ENCODE data around the gene MAGIX.
"Not testable (repeated sequence)": the region's sequence is repeated elsewhere in the genome, so short reads cannot be mapped to it uniquely, and the experiment has no call there.

Gene MAGIX

DNA sequence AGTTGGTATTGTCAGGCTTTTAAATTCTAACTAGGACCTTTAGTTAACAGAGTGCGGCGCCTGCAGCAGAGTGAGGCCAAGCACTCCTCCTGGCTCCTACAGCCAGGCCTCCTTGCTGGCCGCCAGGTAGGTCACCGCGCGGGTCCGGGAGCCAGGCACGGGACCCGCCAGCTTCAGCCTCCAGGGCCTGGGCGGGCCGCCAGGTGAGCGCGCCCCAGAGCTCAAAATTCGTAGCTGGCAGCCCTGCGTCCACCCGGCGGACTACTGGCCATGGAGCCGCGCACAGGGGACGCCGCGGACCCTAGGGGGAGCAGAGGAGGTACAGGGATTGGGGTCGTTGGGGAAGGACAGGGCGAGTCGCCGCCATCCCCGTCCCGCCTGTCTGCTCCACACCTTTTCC is at the start of gene MAGIX:
Gene MAGIX, plus strand, starts transcription at position 139 of the 400 bp plus-strand sequence. Its CDS starts 132 bp downstream, at position 271.
- DNase-seq (ENCODE audit: low read depth), result no peak
- peaks cover 2% of the 10 kb centered on the region for H3K4me1 ChIP-seq (ENCODE audit: control insufficient read depth, insufficient read depth, low read length)
- H3K4me3 ChIP-seq (ENCODE audit: low read length), result peak within 1 kb of the TSS; percentile 71
- H3K9me3 ChIP-seq (ENCODE audit: control insufficient read depth, low read length), result no peaks in the 10 kb centered on the region
- H3K27me3 ChIP-seq (replicated peaks; ENCODE audit: control insufficient read depth, insufficient read depth, low read length), result peaks cover 3% of the 10 kb centered on the region
- peak within 1 kb of the TSS; percentile 81 for H3K9ac ChIP-seq (ENCODE audit: low read length)
- no peaks in the 10 kb centered on the region for H3K36me3 ChIP-seq (ENCODE audit: control insufficient read depth, insufficient read depth, low read length, severe bottlenecking)

DNA sequence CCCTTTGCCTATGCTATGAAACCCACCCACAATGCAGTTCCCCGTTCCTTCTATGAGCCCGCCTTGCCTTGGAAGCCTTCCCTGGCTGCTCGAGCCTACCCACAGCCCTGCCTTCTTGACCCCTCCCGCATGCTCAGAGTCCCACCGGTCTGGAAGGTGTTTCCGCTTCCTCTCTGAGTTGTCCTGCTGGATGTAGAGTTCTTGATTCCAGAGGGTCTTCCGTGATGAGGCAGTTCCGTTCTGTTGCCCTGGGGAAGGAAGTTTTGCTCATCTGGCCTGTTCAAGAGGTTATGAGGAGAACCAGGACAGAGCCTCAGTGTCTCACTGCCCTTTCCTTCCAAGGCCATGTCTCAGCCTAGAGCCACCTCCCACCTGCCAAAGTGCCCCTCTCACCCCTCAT is 46.5 kb upstream of the MAGIX start:
- Histone ChIP-seq H3K4me3 (ENCODE audit: low read length) (no peak overlapping the region), H3K9ac (ENCODE audit: low read length) (no peak overlapping the region), H3K4me1 (ENCODE audit: control insufficient read depth, insufficient read depth, low read length) (no peaks in the 10 kb centered on the region), H3K36me3 (ENCODE audit: control insufficient read depth, insufficient read depth, low read length, severe bottlenecking) (peaks cover 44% of the 10 kb centered on the region), H3K27me3 (replicated peaks; ENCODE audit: control insufficient read depth, insufficient read depth, low read length) (no peaks in the 10 kb centered on the region), H3K9me3 (ENCODE audit: control insufficient read depth, low read length) (no peaks in the 10 kb centered on the region)
- DNase-seq (ENCODE audit: low read depth), result no peak

DNA sequence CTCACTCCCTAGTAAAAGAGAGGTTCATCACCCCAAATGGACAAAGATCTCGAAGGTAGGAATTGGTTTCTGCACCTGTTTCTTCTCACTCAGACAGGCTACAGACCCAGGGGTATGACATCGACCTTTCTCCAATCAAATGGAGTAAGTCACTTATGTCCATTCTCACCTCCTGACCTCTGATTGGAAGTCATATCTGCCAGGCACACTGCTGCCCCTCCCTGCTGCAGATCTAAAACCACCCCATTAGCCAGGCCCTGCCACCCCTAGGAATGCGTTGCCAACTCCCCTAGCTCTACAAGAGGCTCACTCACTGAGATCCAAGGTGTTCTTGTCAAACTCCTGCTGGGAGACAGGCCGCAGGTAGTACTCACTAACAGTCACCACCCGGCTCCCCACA is 45.8 kb upstream of the MAGIX start:
- DNase-seq (ENCODE audit: low read depth), result no peak
- no peak overlapping the region for H3K9ac ChIP-seq (ENCODE audit: low read length)

DNA sequence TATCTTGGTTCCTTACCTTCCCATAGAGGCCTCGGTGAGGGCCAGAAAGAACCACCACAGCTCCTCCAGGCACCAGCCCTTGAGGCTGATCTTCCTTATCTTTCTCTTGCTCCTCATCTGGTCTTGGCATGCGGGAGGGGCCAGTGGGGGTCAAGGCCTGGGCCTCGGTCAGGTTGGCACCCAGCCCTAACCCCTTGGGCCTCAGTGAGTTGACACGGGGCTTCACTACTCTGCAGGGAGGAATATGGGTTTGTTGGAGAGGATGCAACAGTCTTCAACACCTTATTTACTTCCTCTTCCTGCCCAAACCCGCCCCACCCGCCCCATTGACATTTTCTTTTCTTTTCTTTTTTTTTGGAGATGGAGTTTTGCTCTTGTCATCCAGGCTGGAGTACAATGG is 45.0 kb upstream of the MAGIX start:
- no peak overlapping the region for H3K9ac ChIP-seq (ENCODE audit: low read length)
- peaks cover 3% of the 10 kb centered on the region for H3K4me1 ChIP-seq (ENCODE audit: control insufficient read depth, insufficient read depth, low read length)
- no peaks in the 10 kb centered on the region for H3K27me3 ChIP-seq (replicated peaks; ENCODE audit: control insufficient read depth, insufficient read depth, low read length)
- peaks cover 41% of the 10 kb centered on the region for H3K36me3 ChIP-seq (ENCODE audit: control insufficient read depth, insufficient read depth, low read length, severe bottlenecking)
- no peak overlapping the region for H3K4me3 ChIP-seq (ENCODE audit: low read length)
- no peak for DNase-seq (ENCODE audit: low read depth)
- no peaks in the 10 kb centered on the region for H3K9me3 ChIP-seq (ENCODE audit: control insufficient read depth, low read length)

More for the DNA sequence above, 45.8 kb upstream of the MAGIX start:
- Histone ChIP-seq H3K36me3 (ENCODE audit: control insufficient read depth, insufficient read depth, low read length, severe bottlenecking) (peaks cover 44% of the 10 kb centered on the region), H3K27me3 (replicated peaks; ENCODE audit: control insufficient read depth, insufficient read depth, low read length) (no peaks in the 10 kb centered on the region), H3K4me1 (ENCODE audit: control insufficient read depth, insufficient read depth, low read length) (no peaks in the 10 kb centered on the region), H3K4me3 (ENCODE audit: low read length) (no peak overlapping the region), H3K9me3 (ENCODE audit: control insufficient read depth, low read length) (no peaks in the 10 kb centered on the region)

DNA sequence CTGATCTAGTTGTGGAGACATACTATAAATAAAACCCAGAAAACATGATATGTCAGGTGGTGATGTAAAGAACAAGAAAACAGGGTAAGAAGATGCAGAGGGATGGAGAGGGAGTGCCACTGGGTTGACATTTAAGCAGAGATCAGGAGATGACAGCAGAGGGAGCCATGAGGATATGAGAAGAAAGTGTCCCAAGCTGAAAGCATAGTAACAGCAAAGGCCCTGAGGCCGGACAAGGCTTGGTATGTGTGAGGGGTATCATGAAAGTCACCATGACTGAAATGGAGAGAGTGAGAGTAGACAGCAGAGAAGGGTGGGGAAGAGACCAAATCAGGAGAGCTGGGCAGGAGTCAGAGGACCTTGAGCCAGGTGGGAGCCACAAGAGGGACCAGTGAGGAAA is 42.5 kb upstream of the MAGIX start:
- Histone ChIP-seq H3K36me3 (ENCODE audit: control insufficient read depth, insufficient read depth, low read length, severe bottlenecking) (peaks cover 28% of the 10 kb centered on the region), H3K9me3 (ENCODE audit: control insufficient read depth, low read length) (no peaks in the 10 kb centered on the region), H3K9ac (ENCODE audit: low read length) (no peak overlapping the region), H3K4me1 (ENCODE audit: control insufficient read depth, insufficient read depth, low read length) (peaks cover 6% of the 10 kb centered on the region), H3K4me3 (ENCODE audit: low read length) (no peak overlapping the region), H3K27me3 (replicated peaks; ENCODE audit: control insufficient read depth, insufficient read depth, low read length) (no peaks in the 10 kb centered on the region)
- no peak for DNase-seq (ENCODE audit: low read depth)

DNA sequence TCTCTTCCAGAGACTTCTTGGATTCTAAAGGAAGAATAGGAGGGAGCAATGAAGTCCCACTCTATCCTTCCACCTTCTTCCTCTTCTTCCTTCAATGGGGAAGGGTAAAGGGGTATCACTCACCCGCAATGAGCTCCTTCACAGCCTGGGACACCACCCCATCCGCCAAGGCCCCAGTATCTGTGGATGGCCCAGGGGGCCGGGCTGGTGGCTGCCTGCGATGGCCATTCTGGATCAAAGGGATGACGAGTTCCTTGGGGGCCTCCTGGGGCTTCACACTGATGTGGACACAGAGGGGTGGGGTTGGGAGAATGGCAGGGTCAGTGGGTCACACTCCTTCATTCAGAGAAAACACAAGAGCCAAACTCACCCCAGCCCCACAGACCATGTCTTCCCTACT is 40.1 kb upstream of the MAGIX start:
- no peak for DNase-seq (ENCODE audit: low read depth)
- Histone ChIP-seq H3K4me3 (ENCODE audit: low read length) (peak overlapping the region; percentile 92), H3K9ac (ENCODE audit: low read length) (peak overlapping the region; percentile 92)

DNA sequence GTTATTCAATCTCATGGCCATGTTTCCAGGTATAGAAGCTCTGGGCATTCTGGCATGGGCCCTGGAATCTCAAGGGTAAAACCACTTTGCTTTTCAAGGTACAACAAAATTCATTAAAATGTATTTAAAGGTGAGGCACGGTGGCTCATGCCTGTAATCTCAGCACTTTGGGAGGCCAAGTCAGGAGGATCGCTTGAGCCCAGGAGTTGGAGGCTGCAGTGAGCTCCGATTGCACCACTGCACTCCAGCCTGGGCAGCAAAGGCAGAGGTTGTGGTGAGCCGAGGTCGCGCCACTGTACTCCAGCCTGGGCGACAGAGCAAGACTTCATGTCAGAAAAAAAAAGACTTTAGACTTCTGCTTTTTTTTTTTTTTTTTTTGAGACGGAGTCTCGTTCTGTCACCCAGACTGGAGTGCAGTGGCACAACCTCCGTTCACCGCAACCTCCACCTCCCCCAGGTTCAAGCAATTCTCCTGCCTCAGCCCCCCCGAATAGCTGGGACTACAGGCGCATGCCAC is 34.8 kb upstream of the MAGIX start:
- H3K4me3 ChIP-seq (ENCODE audit: low read length); H3K36me3 ChIP-seq (ENCODE audit: control insufficient read depth, insufficient read depth, low read length, severe bottlenecking); H3K4me1 ChIP-seq (ENCODE audit: control insufficient read depth, insufficient read depth, low read length); DNase-seq (ENCODE audit: low read depth); H3K9ac ChIP-seq (ENCODE audit: low read length); H3K27me3 ChIP-seq (replicated peaks; ENCODE audit: control insufficient read depth, insufficient read depth, low read length); H3K9me3 ChIP-seq (ENCODE audit: control insufficient read depth, low read length): not testable (repeated sequence)

More for the DNA sequence above, 40.1 kb upstream of the MAGIX start:
- Histone ChIP-seq H3K36me3 (ENCODE audit: control insufficient read depth, insufficient read depth, low read length, severe bottlenecking) (peaks cover 6% of the 10 kb centered on the region), H3K9me3 (ENCODE audit: control insufficient read depth, low read length) (no peaks in the 10 kb centered on the region), H3K27me3 (replicated peaks; ENCODE audit: control insufficient read depth, insufficient read depth, low read length) (no peaks in the 10 kb centered on the region), H3K4me1 (ENCODE audit: control insufficient read depth, insufficient read depth, low read length) (peaks cover 6% of the 10 kb centered on the region)

DNA sequence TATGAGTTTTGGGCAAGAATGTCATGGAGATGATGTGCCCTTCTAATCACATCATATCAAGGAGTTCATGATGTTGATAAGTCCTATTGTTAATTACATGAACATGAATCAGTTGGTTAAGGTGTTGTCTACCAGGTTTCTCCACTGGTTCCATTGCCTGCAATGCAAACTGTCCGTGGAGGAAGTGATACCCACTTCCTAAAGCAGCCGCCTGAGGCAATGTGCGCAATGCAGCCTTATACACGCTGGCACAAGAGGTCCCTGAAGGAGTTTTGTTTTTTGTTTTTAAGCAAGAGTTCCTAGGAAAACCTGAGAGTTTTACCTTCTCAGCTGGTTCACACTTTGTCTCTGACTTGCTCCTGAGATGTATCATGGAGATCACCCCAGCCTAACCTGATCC is 33.1 kb upstream of the MAGIX start:
- DNase-seq (ENCODE audit: low read depth), result no peak
- H3K4me3 ChIP-seq (ENCODE audit: low read length), result no peak overlapping the region

DNA sequence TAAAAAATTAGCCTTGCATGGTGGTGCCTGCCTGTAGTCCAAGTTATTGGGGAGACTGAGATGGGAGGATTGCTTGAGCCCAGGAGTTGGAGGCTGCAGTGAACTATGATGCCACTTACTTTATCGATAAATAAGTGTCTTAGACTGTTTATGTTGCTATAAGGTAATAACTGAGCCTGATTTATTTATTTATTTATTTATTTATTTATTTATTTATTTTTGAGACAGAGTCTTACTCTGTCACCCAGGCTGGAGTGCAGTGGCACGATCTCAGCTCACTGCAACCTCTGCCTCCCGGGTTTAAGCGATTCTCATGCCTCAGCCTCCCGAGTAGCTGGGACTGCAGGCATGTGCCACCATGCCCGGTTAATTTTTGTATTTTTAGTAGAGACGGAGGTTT is 30.3 kb upstream of the MAGIX start:
- H3K27me3 ChIP-seq (replicated peaks; ENCODE audit: control insufficient read depth, insufficient read depth, low read length); H3K4me1 ChIP-seq (ENCODE audit: control insufficient read depth, insufficient read depth, low read length); H3K9me3 ChIP-seq (ENCODE audit: control insufficient read depth, low read length); DNase-seq (ENCODE audit: low read depth); H3K4me3 ChIP-seq (ENCODE audit: low read length); H3K9ac ChIP-seq (ENCODE audit: low read length); H3K36me3 ChIP-seq (ENCODE audit: control insufficient read depth, insufficient read depth, low read length, severe bottlenecking): not testable (repeated sequence)

More for the DNA sequence above, 33.1 kb upstream of the MAGIX start:
- Histone ChIP-seq H3K27me3 (replicated peaks; ENCODE audit: control insufficient read depth, insufficient read depth, low read length) (no peaks in the 10 kb centered on the region), H3K9ac (ENCODE audit: low read length) (no peak overlapping the region), H3K9me3 (ENCODE audit: control insufficient read depth, low read length) (no peaks in the 10 kb centered on the region), H3K36me3 (ENCODE audit: control insufficient read depth, insufficient read depth, low read length, severe bottlenecking) (no peaks in the 10 kb centered on the region), H3K4me1 (ENCODE audit: control insufficient read depth, insufficient read depth, low read length) (no peaks in the 10 kb centered on the region)

DNA sequence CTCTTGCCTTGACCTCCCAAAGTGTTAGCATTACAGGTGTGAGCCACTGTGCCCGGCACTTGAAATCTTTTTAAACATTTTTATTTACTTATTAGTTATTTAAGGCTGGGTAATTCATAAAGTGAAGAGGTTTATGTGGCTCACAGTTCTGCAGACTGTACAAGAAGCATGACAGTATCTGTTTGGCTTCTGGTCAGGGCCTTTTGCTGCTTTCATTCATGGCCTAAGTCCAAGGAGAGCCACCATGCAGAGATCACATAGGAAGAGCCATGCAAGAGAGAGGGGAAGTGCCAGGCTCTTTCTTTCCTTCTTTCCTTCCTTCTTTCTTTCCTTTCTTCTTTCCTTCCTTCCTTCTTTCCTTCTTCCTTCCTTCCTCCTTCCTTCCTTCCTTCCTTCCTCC is 28.8 kb upstream of the MAGIX start:
- H3K4me3 ChIP-seq (ENCODE audit: low read length), result no peak overlapping the region
- no peaks in the 10 kb centered on the region for H3K9me3 ChIP-seq (ENCODE audit: control insufficient read depth, low read length)
- no peak overlapping the region for H3K9ac ChIP-seq (ENCODE audit: low read length)
- H3K4me1 ChIP-seq (ENCODE audit: control insufficient read depth, insufficient read depth, low read length), result no peaks in the 10 kb centered on the region
- H3K27me3 ChIP-seq (replicated peaks; ENCODE audit: control insufficient read depth, insufficient read depth, low read length), result no peaks in the 10 kb centered on the region
- H3K36me3 ChIP-seq (ENCODE audit: control insufficient read depth, insufficient read depth, low read length, severe bottlenecking), result no peaks in the 10 kb centered on the region
- DNase-seq (ENCODE audit: low read depth), result no peak

DNA sequence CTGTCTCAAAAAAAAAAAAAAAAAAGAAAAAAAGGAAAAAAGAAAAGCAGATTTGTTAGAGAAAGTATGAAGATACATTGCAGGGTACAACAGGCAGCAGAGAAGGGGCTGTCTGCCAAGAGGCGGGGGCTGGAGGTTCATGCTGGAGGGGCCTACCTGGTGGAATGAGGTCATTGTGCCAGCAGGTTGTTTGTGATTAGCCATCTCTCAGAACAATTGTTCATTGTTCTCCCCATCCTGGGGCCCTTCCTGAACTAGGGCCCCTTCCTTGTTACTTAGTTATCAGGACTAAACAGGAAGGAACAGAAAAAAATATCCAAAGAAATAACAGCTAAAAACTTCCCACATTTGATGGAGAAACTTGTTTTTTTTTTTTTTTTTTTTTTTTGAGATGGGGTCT is 25.1 kb upstream of the MAGIX start:
- no peak for DNase-seq (ENCODE audit: low read depth)
- no peaks in the 10 kb centered on the region for H3K36me3 ChIP-seq (ENCODE audit: control insufficient read depth, insufficient read depth, low read length, severe bottlenecking)
- no peak overlapping the region for H3K4me3 ChIP-seq (ENCODE audit: low read length)
- no peaks in the 10 kb centered on the region for H3K4me1 ChIP-seq (ENCODE audit: control insufficient read depth, insufficient read depth, low read length)
- no peaks in the 10 kb centered on the region for H3K27me3 ChIP-seq (replicated peaks; ENCODE audit: control insufficient read depth, insufficient read depth, low read length)
- H3K9ac ChIP-seq (ENCODE audit: low read length), result no peak overlapping the region
- H3K9me3 ChIP-seq (ENCODE audit: control insufficient read depth, low read length), result peaks cover 21% of the 10 kb centered on the region

DNA sequence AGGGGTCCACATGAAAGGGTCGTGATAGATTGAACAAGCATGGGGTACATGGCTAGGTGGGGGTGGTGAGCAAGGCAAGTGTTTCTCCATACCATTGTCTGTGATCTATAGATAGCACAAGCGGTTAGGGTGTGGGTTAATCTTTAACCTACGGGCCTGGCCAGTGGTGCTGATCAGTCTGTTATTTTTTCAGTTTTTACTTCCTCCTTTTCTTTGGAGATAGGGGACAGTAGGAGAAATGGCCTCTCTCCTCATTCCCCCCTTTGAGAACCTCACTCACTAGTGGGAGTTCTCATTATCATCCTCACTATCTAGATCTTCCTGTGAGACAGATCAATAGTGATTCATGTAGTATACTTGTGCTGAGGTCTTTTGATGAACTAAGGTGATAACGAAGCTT is 22.8 kb upstream of the MAGIX start:
- no peaks in the 10 kb centered on the region for H3K36me3 ChIP-seq (ENCODE audit: control insufficient read depth, insufficient read depth, low read length, severe bottlenecking)
- no peaks in the 10 kb centered on the region for H3K4me1 ChIP-seq (ENCODE audit: control insufficient read depth, insufficient read depth, low read length)
- H3K9me3 ChIP-seq (ENCODE audit: control insufficient read depth, low read length), result peaks cover 21% of the 10 kb centered on the region
- no peaks in the 10 kb centered on the region for H3K27me3 ChIP-seq (replicated peaks; ENCODE audit: control insufficient read depth, insufficient read depth, low read length)
- H3K9ac ChIP-seq (ENCODE audit: low read length), result no peak overlapping the region
- no peak for DNase-seq (ENCODE audit: low read depth)
- no peak overlapping the region for H3K4me3 ChIP-seq (ENCODE audit: low read length)

Data from adipocyte (in vitro differentiated cells).